GM13977 (cell line): Measurements from ENCODE around the gene KRTAP5-6.
"Not testable (repeated sequence)": the region's sequence is repeated elsewhere in the genome, so short reads cannot be mapped to it uniquely, and the experiment has no call there.

Experiments
- DNase-seq: peaks from one replicate; pipeline ENCODE4 v3.0.0; 2012; ENCODE audit warnings: low spot score
- CTCF ChIP-seq: IDR thresholded peaks from 2 replicates; pipeline ENCODE4 v1.5.1; 2012; ENCODE audit warnings: mild to moderate bottlenecking, control low read depth; ENCODE audit not compliant: insufficient read depth; ENCODE audit errors: extremely low read depth, missing control alignments
- in situ Hi-C: fragments of 300-500 bp; cut with MboI; formaldehyde crosslinking; loops from one replicate; pipeline ENCODE4 v1.12.0; 2022; ENCODE audit warnings: low sequenced_read_pairs, low pct_unique_long_range_greater_than_20kb, mixed read lengths, inconsistent platforms; ENCODE audit not compliant: unreplicated experiment

KRTAP5-6 gene

GRCh38 chr11:1676229-1676740, 20.7 kb upstream of the KRTAP5-6 start:
- in situ Hi-C loops = loop anchor here (25.0 kb wide), 1 partner anchor 486 kb away; the partner anchor contains the start of genes INS and TH

GRCh38 chr11:1679881-1680280, 17.1 kb upstream of the KRTAP5-6 start:
- in situ Hi-C loops = loop anchor here (25.0 kb wide), 1 partner anchor 482 kb away; the partner anchor contains the start of genes INS and TH
- no peak for TF ChIP-seq CTCF
- DNase-seq = no peak

More at GRCh38 chr11:1676229-1676740, 20.7 kb upstream of the KRTAP5-6 start:
- no peak for TF ChIP-seq CTCF
- DNase-seq = no peak

GRCh38 chr11:1682225-1682905, 14.6 kb upstream of the KRTAP5-6 start:
- no peak for TF ChIP-seq CTCF
- in situ Hi-C loops = loop anchor here (25.0 kb wide), 1 partner anchor 480 kb away; the partner anchor contains the start of genes INS and TH
- no peak for DNase-seq

DNA sequence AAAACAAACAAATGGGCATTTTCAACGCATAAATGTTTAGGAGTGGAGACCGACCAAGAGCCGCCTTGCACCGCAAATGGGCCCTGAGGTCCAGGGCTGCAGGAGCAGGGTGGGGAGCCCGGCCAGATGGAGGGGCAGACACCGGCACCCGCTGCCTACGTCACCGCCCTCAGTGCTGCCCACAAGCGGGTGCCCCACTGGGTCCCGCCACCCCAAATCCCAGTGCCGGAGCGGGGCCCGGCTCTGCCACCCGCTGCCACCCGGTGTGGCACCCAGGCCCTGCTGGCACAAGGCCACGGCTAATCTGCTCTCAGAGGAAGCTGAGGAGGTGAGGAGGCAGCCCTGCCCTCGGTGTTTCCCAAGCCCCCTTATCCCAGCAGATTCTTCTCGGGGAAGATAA, 13.8 kb upstream of the KRTAP5-6 start:
- not testable (repeated sequence) for DNase-seq
- in situ Hi-C loops = loop anchor here (25.0 kb wide), 1 partner anchor 479 kb away; the partner anchor contains the start of genes INS and TH

- DNase-seq = not testable (repeated sequence)
- in situ Hi-C loops = loop anchor here (25.0 kb wide), 1 partner anchor 478 kb away; the partner anchor contains the start of genes INS and TH
These were observed 13.0 kb upstream of the KRTAP5-6 start for GRCh38 chr11:1683904-1684572.

GRCh38 chr11:1684886-1685874, 11.8 kb upstream of the KRTAP5-6 start:
- DNase-seq = not testable (repeated sequence)
- in situ Hi-C loops = loop anchor here (25.0 kb wide), 1 partner anchor 477 kb away; the partner anchor contains the start of genes INS and TH

DNA sequence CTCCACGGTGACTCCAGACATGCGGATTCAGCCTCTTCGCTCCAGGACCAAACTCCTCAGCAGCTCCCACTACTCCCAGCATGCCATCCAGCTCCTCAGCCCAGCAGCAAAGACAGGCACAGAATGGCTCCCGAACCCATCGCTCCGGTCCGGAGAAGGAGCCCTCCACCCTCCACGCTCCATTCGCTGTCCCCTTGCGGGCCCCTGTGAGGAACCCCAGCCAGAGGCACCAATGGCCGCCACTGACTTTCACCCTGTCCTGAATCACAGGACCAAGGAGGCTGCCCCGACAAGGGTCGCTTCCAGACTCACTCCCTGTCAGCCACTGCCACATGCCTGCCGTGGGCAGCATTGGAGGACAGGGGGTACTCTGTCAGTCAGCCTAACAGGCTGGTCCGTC, 10.8 kb upstream of the KRTAP5-6 start:
- not testable (repeated sequence) for DNase-seq
- in situ Hi-C loops = loop anchor here (25.0 kb wide), 1 partner anchor 476 kb away; the partner anchor contains the start of genes INS and TH

- in situ Hi-C loops = loop anchor here (25.0 kb wide), 1 partner anchor 474 kb away; the partner anchor contains the start of genes INS and TH
- DNase-seq = not testable (repeated sequence)
These were observed 8.6 kb upstream of the KRTAP5-6 start for GRCh38 chr11:1688336-1688947.

- in situ Hi-C loops = loop anchor here (25.0 kb wide), 1 partner anchor 473 kb away; the partner anchor contains the start of genes INS and TH
- DNase-seq = not testable (repeated sequence)
These were observed 7.5 kb upstream of the KRTAP5-6 start for GRCh38 chr11:1689250-1690166.
